ENCODE data around the gene TFAP2C.

DNA sequence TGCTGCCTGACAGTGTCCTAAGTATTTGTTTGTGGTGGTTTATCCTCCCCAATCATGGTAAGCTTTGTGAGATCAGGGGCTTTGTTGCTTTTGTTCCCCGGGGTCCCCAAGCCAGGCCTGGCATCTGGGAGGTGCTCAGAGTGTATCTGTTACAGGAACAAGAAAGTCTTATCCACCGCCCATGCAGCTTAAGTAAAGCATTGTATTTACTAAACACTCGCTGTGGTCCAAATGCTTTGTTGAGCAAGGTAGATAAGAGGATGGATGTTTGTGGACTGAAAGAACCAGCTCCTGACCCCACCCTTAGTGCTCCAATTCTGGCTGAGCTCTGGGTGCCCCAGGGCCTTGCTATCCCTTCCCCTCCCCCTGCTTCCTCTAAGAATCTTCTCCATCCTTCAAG is 19.8 kb upstream of the TFAP2C start:
- TF ChIP-seq, protein P1, sequence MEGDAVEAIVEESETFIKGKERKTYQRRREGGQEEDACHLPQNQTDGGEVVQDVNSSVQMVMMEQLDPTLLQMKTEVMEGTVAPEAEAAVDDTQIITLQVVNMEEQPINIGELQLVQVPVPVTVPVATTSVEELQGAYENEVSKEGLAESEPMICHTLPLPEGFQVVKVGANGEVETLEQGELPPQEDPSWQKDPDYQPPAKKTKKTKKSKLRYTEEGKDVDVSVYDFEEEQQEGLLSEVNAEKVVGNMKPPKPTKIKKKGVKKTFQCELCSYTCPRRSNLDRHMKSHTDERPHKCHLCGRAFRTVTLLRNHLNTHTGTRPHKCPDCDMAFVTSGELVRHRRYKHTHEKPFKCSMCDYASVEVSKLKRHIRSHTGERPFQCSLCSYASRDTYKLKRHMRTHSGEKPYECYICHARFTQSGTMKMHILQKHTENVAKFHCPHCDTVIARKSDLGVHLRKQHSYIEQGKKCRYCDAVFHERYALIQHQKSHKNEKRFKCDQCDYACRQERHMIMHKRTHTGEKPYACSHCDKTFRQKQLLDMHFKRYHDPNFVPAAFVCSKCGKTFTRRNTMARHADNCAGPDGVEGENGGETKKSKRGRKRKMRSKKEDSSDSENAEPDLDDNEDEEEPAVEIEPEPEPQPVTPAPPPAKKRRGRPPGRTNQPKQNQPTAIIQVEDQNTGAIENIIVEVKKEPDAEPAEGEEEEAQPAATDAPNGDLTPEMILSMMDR (IDR thresholded peaks at IDR 0.05; ENCODE audit: poor library complexity): no peak
- TF ChIP-seq EZH2phosphoT487 (IDR thresholded peaks at IDR 0.05; ENCODE audit: low read depth, severe bottlenecking, unreplicated experiment) (no peak), EZH2 (IDR thresholded peaks at IDR 0.05; ENCODE audit: borderline replicate concordance) (no peak)

Measured in hepatocyte (in vitro differentiated cells).